Liver (tissue), 9 donors: ENCODE results near the gene P3H2. TPM values are rescaled to one million over a fixed set of nuclear protein-coding genes. Genes with fewer than 3 reads are reported as not detected.

Experiments
- DNase-seq: peaks from one replicate; pipeline ENCODE4 v3.0.0-alpha.2; 2017; ENCODE audit warnings: low spot score
- H3K27ac ChIP-seq, 2 donors: one replicate each; pipeline ENCODE4 v1.7.0; 2013; ENCODE audit warnings: inconsistent platforms in 2 of 2, low read length in 2 of 2, control low read depth in 1 of 2, low read depth in 1 of 2, mild to moderate bottlenecking in 1 of 2
- H3K27me3 ChIP-seq, 4 donors: one replicate each; pipeline versions ENCODE4 v1.6.1 to v1.7.0; 2013; ENCODE audit warnings: low read length in 3 of 4, inconsistent platforms in 1 of 4, mild to moderate bottlenecking in 1 of 4, moderate library complexity in 1 of 4; ENCODE audit not compliant: control insufficient read depth in 4 of 4, insufficient read depth in 4 of 4
- H3K36me3 ChIP-seq, 4 donors: one replicate each; pipeline versions ENCODE4 v1.6.1 to v1.7.0; 2013; ENCODE audit warnings: low read length in 3 of 4, mild to moderate bottlenecking in 3 of 4, low read depth in 1 of 4, moderate library complexity in 1 of 4; ENCODE audit not compliant: control insufficient read depth in 4 of 4, insufficient read depth in 3 of 4
- H3K4me1 ChIP-seq, 4 donors: one replicate each; pipeline versions ENCODE4 v1.6.1 to v1.7.0; 2013; ENCODE audit warnings: low read length in 3 of 4, mild to moderate bottlenecking in 3 of 4, moderate library complexity in 1 of 4; ENCODE audit not compliant: control insufficient read depth in 4 of 4, insufficient read depth in 4 of 4
- H3K4me3 ChIP-seq, 3 donors: one replicate each; pipeline versions ENCODE4 v1.6.1 to v1.7.0; 2013; ENCODE audit warnings: low read length in 3 of 3, control low read depth in 1 of 3, low read depth in 1 of 3, mild to moderate bottlenecking in 1 of 3
- H3K9ac ChIP-seq, 2 donors: one replicate each; pipeline ENCODE4 v1.7.0; 2013; ENCODE audit warnings: low read length in 2 of 2, mild to moderate bottlenecking in 2 of 2, moderate library complexity in 2 of 2, control low read depth in 1 of 2, low read depth in 1 of 2
- H3K9me3 ChIP-seq, 4 donors: one replicate each; pipeline versions ENCODE4 v1.6.1 to v1.7.0; 2013; ENCODE audit warnings: low read length in 3 of 4; ENCODE audit not compliant: control insufficient read depth in 4 of 4
- EGR1 ChIP-seq, 2 donors: IDR thresholded peaks; 2 replicates each; pipeline ENCODE4 v1.6.1; 2016 to 2018; ENCODE audit warnings: antibody characterized with exemption in 2 of 2, low read depth in 2 of 2
- FOXA1 ChIP-seq: IDR thresholded peaks from 2 replicates; pipeline ENCODE4 v1.6.1; 2016; ENCODE audit warnings: antibody characterized with exemption
- FOXA2 ChIP-seq: IDR thresholded peaks from 2 replicates; pipeline ENCODE4 v1.6.1; 2016; ENCODE audit warnings: antibody characterized with exemption
- HNF4A ChIP-seq, 2 donors: conservative IDR thresholded peaks; 2 replicates each; pipeline ENCODE4 v1.6.1; 2016; ENCODE audit warnings: antibody characterized with exemption in 2 of 2, mild to moderate bottlenecking in 2 of 2
- HNF4G ChIP-seq: IDR thresholded peaks from 2 replicates; pipeline ENCODE4 v1.6.1; 2016; ENCODE audit warnings: antibody characterized with exemption
- JUND ChIP-seq, 2 donors: IDR thresholded peaks; 2 replicates each; pipeline ENCODE4 v1.6.1; 2016; ENCODE audit warnings: antibody characterized with exemption in 2 of 2
- MAX ChIP-seq: IDR thresholded peaks from 2 replicates; pipeline ENCODE4 v1.6.1; 2016; ENCODE audit warnings: antibody characterized with exemption
- NR2F2 ChIP-seq: IDR thresholded peaks from 2 replicates; pipeline ENCODE4 v1.6.1; 2016; ENCODE audit warnings: antibody characterized with exemption
- RAD21 ChIP-seq, 2 donors: IDR thresholded peaks; 2 replicates each; pipeline ENCODE4 v1.6.1; 2016; ENCODE audit warnings: antibody characterized with exemption in 2 of 2, mild to moderate bottlenecking in 2 of 2
- RXRA ChIP-seq, 2 donors: IDR thresholded peaks; 2 replicates each; pipeline ENCODE4 v1.6.1; 2017 to 2018; ENCODE audit warnings: antibody characterized with exemption in 2 of 2, mild to moderate bottlenecking in 1 of 2
- SP1 ChIP-seq: IDR thresholded peaks from 2 replicates; pipeline ENCODE4 v1.6.1; 2018; ENCODE audit warnings: antibody characterized with exemption, mild to moderate bottlenecking
- TAF1 ChIP-seq: conservative IDR thresholded peaks from 2 replicates; pipeline ENCODE4 v1.6.1; 2016; ENCODE audit warnings: antibody characterized with exemption, mild to moderate bottlenecking
- YY1 ChIP-seq: IDR thresholded peaks from 2 replicates; pipeline ENCODE4 v1.6.1; 2016; ENCODE audit warnings: antibody characterized with exemption, mild to moderate bottlenecking
- WGBS: extraction: QIAGEN DNeasy Blood & Tissue Kit; methylation state at CpG from one replicate; pipeline ENCODE4 v1.1.7; 2013; 5-methylcytosine and 5-hydroxymethylcytosine counted together
- polyA plus RNA-seq, 2 donors: library from polyadenylated mRNA; stranded (reverse) in 1 of 2; unstranded in 1 of 2; fragments of 200-250 nt in 1 of 2; fragments of >200 nt in 1 of 2; fragmentation: Nextera tagmentation in 1 of 2; extraction: Ambion mirVana in 1 of 2; gene quantifications; one replicate each; pipeline versions ENCODE4 v1.2.1 to v1.2.3, GENCODE V29; 2013 to 2015
- total RNA-seq, 2 donors: library from RNA; depleted of rRNA; stranded (reverse); fragments of >200 nt; gene quantifications; one replicate each; pipeline ENCODE4 v1.2.3, GENCODE V29; 2014
- TF ChIP-seq, protein P1 (sequence below): IDR thresholded peaks from 2 replicates; pipeline ENCODE4 v1.6.1; 2016; ENCODE audit warnings: antibody characterized with exemption
- TF ChIP-seq, protein P2 (sequence below): IDR thresholded peaks from 2 replicates; pipeline ENCODE4 v1.6.1; 2016; ENCODE audit warnings: antibody characterized with exemption
- TF ChIP-seq, protein P3 (sequence below): fragments of 150-350 bp; IDR thresholded peaks from 2 replicates; pipeline ENCODE4 v1.5.1; 2017; ENCODE audit warnings: improper control_type of control experiment, low read depth, low read length; ENCODE audit not compliant: missing input control
- TF ChIP-seq, protein P4 (sequence below): IDR thresholded peaks from 2 replicates; pipeline ENCODE4 v1.6.1; 2016; ENCODE audit warnings: antibody characterized with exemption, mild to moderate bottlenecking
- donor health status: healthy.
- donor health status: healthy.
- donor health status: healthy.
- donor health status: healthy.
- donor health status: healthy.

The P3H2 gene
- total and polyA plus RNA-seq, 4 donors = 1.9 to 6.9 (median 4.1) TPM

DNA sequence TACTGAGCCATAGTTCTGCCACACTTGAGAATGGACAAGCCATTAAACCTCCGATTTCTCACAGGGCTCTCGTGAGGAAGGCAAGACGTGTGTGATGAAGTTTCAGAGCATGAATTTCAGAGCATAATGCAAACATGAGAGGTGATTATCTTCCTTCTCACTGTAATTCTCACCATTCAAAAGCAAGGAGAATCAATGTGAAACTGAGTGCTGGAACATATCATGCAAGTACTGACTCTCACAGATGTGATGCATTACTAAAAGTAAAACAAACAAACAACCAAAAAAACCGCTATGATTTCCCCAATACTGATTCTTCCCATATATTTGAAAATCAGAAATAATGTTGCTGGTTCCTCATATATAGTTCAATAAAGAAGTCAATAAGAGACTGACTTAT lies 23.7 kb downstream of the P3H2 start (continued):
- TF ChIP-seq, protein P1, sequence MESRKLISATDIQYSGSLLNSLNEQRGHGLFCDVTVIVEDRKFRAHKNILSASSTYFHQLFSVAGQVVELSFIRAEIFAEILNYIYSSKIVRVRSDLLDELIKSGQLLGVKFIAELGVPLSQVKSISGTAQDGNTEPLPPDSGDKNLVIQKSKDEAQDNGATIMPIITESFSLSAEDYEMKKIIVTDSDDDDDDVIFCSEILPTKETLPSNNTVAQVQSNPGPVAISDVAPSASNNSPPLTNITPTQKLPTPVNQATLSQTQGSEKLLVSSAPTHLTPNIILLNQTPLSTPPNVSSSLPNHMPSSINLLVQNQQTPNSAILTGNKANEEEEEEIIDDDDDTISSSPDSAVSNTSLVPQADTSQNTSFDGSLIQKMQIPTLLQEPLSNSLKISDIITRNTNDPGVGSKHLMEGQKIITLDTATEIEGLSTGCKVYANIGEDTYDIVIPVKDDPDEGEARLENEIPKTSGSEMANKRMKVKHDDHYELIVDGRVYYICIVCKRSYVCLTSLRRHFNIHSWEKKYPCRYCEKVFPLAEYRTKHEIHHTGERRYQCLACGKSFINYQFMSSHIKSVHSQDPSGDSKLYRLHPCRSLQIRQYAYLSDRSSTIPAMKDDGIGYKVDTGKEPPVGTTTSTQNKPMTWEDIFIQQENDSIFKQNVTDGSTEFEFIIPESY = no peak
- no peak for TF ChIP-seq JUND (IDR thresholded peaks at IDR 0.05)

GRCh38 chr3:190096345-190096744 lies 24.4 kb downstream of the P3H2 start:
- H3K9ac ChIP-seq = no peak overlapping the region
- H3K36me3 ChIP-seq = no peaks in the 10 kb centered on the region
- H3K27me3 ChIP-seq = peaks cover 0 to 5% (median 0%) of the 10 kb centered on the region in 4 donors
- no peaks in the 10 kb centered on the region for H3K4me1 ChIP-seq
- no peak for DNase-seq
- TF ChIP-seq JUND (IDR thresholded peaks at IDR 0.05) = no peak
- no peak overlapping the region for H3K4me3 ChIP-seq
- H3K27ac ChIP-seq = no peak overlapping the region
- 89% methylated on average over 4 of the region's 4 CpGs for WGBS
- H3K9me3 ChIP-seq = no peaks in the 10 kb centered on the region

DNA sequence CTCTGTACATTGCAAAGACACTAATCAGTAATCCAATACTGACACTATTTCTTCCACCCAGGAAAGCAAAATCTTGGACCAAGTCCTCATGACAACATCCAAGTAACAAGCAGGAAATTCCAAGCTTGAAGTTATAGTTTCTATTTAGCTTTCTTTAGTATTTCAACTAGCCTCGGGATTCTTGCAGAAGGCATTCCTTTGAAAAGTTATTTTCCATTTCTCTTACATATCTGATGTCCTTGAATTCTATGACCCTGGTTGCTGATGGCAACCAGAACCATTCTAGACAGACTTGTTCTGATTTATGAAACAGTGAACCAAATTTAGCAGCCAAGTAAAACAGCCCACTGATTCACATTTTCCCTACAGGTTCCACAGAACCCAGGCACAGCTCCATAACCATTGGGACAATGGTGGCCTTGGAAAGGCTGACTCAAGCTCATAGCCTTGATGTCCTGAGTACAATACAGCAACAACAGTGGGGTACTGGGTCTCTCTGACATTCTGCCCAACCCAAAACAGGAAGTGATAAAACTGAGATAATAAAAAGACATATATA lies 26.5 kb downstream of the P3H2 start:
- no peaks in the 10 kb centered on the region for H3K9me3 ChIP-seq
- peak in 1 of 2 donors; percentile 16 for TF ChIP-seq RXRA (IDR thresholded peaks at IDR 0.05)
- TF ChIP-seq JUND (IDR thresholded peaks at IDR 0.05) = peak; percentile 53 to 57
- no peak for TF ChIP-seq SP1
- 54% methylated on average over 1 of the region's 1 CpG for WGBS
- peak overlapping the region; percentile 6 to 47 for H3K27ac ChIP-seq
- H3K9ac ChIP-seq = no peak overlapping the region
- DNase-seq = no peak
- peaks cover 0 to 5% (median 0%) of the 10 kb centered on the region in 4 donors for H3K27me3 ChIP-seq
- no peaks in the 10 kb centered on the region for H3K36me3 ChIP-seq
- no peaks in the 10 kb centered on the region for H3K4me1 ChIP-seq
- no peak overlapping the region for H3K4me3 ChIP-seq

DNA sequence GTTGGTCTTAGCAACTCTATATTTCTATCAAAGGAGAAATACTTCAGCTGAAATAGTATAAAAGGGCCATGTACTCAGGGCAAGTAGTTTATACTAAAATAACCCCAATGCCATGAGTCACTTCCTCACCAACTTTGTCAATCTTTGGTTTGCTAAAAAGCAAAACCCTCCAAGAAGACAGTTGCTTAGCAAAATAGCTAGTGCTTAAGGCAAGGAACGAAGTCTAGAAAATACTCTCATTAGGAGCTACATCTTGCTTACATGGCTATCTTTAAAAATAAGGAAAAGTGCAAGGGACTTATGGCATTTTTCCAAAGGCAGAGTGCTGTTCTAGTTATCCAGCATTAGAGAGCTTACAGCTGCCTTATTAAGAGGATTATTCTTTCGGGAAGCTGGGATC lies 28.4 kb downstream of the P3H2 start:
- no peak overlapping the region for H3K9ac ChIP-seq
- H3K9me3 ChIP-seq = no peaks in the 10 kb centered on the region
- peaks cover 0 to 5% (median 0%) of the 10 kb centered on the region in 4 donors for H3K27me3 ChIP-seq
- 62% methylated on average over 2 of the region's 2 CpGs for WGBS
- H3K4me1 ChIP-seq = no peaks in the 10 kb centered on the region
- no peak for DNase-seq
- no peaks in the 10 kb centered on the region for H3K36me3 ChIP-seq
- no peak overlapping the region for H3K4me3 ChIP-seq
- H3K27ac ChIP-seq = peak overlapping the region in 1 of 2 donors; percentile 1
- peak; percentile 38 to 63 for TF ChIP-seq JUND (IDR thresholded peaks at IDR 0.05)
- TF ChIP-seq TAF1 = no peak
- no peak for TF ChIP-seq HNF4G
- peak; percentile 19 for TF ChIP-seq RAD21 (IDR thresholded peaks at IDR 0.05)
- TF ChIP-seq, protein P2, sequence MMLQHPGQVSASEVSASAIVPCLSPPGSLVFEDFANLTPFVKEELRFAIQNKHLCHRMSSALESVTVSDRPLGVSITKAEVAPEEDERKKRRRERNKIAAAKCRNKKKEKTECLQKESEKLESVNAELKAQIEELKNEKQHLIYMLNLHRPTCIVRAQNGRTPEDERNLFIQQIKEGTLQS = no peak
- no peak for TF ChIP-seq SP1
- TF ChIP-seq EGR1 (IDR thresholded peaks at IDR 0.05; ENCODE audit: low read depth in 2 of 2) = no peak
- TF ChIP-seq, protein P3, sequence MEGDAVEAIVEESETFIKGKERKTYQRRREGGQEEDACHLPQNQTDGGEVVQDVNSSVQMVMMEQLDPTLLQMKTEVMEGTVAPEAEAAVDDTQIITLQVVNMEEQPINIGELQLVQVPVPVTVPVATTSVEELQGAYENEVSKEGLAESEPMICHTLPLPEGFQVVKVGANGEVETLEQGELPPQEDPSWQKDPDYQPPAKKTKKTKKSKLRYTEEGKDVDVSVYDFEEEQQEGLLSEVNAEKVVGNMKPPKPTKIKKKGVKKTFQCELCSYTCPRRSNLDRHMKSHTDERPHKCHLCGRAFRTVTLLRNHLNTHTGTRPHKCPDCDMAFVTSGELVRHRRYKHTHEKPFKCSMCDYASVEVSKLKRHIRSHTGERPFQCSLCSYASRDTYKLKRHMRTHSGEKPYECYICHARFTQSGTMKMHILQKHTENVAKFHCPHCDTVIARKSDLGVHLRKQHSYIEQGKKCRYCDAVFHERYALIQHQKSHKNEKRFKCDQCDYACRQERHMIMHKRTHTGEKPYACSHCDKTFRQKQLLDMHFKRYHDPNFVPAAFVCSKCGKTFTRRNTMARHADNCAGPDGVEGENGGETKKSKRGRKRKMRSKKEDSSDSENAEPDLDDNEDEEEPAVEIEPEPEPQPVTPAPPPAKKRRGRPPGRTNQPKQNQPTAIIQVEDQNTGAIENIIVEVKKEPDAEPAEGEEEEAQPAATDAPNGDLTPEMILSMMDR = no peak
- no peak for TF ChIP-seq HNF4A (conservative IDR thresholded peaks at IDR 0.05)
- no peak for TF ChIP-seq YY1
- TF ChIP-seq, protein P1 = no peak
- TF ChIP-seq MAX = no peak
- TF ChIP-seq FOXA1 = no peak
- TF ChIP-seq NR2F2 = no peak
- peak in 1 of 2 donors; percentile 18 for TF ChIP-seq RXRA (IDR thresholded peaks at IDR 0.05)
- TF ChIP-seq FOXA2 = no peak
- TF ChIP-seq, protein P4, sequence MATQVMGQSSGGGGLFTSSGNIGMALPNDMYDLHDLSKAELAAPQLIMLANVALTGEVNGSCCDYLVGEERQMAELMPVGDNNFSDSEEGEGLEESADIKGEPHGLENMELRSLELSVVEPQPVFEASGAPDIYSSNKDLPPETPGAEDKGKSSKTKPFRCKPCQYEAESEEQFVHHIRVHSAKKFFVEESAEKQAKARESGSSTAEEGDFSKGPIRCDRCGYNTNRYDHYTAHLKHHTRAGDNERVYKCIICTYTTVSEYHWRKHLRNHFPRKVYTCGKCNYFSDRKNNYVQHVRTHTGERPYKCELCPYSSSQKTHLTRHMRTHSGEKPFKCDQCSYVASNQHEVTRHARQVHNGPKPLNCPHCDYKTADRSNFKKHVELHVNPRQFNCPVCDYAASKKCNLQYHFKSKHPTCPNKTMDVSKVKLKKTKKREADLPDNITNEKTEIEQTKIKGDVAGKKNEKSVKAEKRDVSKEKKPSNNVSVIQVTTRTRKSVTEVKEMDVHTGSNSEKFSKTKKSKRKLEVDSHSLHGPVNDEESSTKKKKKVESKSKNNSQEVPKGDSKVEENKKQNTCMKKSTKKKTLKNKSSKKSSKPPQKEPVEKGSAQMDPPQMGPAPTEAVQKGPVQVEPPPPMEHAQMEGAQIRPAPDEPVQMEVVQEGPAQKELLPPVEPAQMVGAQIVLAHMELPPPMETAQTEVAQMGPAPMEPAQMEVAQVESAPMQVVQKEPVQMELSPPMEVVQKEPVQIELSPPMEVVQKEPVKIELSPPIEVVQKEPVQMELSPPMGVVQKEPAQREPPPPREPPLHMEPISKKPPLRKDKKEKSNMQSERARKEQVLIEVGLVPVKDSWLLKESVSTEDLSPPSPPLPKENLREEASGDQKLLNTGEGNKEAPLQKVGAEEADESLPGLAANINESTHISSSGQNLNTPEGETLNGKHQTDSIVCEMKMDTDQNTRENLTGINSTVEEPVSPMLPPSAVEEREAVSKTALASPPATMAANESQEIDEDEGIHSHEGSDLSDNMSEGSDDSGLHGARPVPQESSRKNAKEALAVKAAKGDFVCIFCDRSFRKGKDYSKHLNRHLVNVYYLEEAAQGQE = no peak
